ENCODE results near the gene COQ9. TPM values are rescaled to one million over a fixed set of nuclear protein-coding genes. Genes with fewer than 3 reads are reported as not detected.

Gene COQ9
- total and polyA plus RNA-seq, 2 of the 4 experiments (the other 2 are of a cell fraction) = 57.9 to 58.5 TPM

DNA sequence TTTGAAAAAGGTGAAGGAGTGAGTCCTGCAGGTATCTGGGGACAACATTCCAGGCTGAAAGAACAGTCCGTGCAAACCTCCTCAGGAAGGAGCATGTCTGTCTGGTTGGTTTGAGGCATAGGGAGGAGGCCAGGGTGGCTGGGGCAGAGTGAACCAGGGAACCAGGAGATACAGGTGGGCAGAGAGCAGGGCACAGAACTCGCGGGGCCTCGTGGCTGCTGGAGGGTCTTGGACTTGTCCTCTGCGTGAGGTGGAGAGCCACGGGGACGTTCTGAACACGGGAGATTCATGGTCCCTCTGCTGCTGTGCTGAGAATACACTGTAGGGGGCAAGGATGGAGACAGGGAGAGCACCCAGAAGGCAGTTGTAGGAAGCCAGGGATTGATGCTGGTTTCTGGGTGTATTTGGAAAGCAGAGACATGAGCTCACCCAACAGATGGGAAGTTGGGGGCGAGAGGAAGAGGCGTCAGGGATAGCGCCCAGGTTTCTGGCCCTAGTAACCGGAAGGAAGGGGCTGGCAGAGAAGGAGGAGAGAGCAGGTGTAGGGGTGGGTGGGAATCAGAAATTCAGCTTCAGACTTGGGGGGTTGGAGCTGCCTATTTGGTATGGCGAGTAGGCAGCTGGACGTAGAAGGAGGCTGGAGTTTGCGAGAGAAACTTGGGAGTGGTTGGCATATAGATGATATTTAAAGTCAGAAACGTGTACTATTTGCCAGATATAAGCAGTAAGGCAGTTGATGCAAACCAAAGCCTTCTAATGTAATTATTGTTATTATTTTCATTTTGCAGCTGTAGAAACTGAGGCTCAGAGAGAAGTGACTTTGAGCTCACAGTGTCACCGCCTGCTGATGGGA lies 43.1 kb upstream of the COQ9 start, which contains the start of gene CCL17:
CCL17 (plus strand) TSS at position 803 of the 853 bp plus-strand sequence. CDS start 9,166 bp downstream, outside the sequence.
- CTCF ChIA-PET = interaction anchor here (0.5 to 0.6 kb wide), 2 partner anchors 91 to 284 kb away, joined by 3 to 5 read pairs; no protein-coding TSS in a partner anchor
- H3K4me1 ChIP-seq (ENCODE audit: control insufficient read depth, insufficient read depth, low read length) = no peaks in the 10 kb centered on the region
- WGBS, 2 experiments (ENCODE audit: extremely low coverage in 2 of 2, insufficient read length in 1 of 2) = 70% methylated on average over 9 of the region's 17 CpGs; no CpG with 5 or more reads in 1 of the 2 experiments
- intact Hi-C loops (cut with micrococcal nuclease) (no loop called here), dilution Hi-C loops (cut with HindIII; ENCODE audit: low sequenced_read_pairs, unreplicated experiment) (no loop called here), in situ Hi-C loops (cut with MboI; ENCODE audit: low sequenced_read_pairs) (no loop called here)
- no peaks in the 10 kb centered on the region for H3K79me1 ChIP-seq (ENCODE audit: low read depth in 1 of 2, low read length in 2 of 2)
- no peak within 1 kb of the TSS for H3K9ac ChIP-seq (ENCODE audit: low read depth, low read length)
- no peak within 1 kb of the TSS for H3K4ac ChIP-seq (ENCODE audit: low read depth, low read length)
- H3K56ac ChIP-seq (ENCODE audit: extremely low read depth, insufficient read depth, low read length) = no peak within 1 kb of the TSS
- no peak within 1 kb of the TSS for H4K8ac ChIP-seq (ENCODE audit: low read depth in 2 of 2, low read length in 2 of 2)
- H3K14ac ChIP-seq (replicated peaks; ENCODE audit: low read depth, low read length) = no peak within 1 kb of the TSS
- no peak within 1 kb of the TSS for H2BK20ac ChIP-seq (ENCODE audit: low read depth, low read length)
- H3K4me2 ChIP-seq (ENCODE audit: low read depth, low read length) = no peak within 1 kb of the TSS
- no peak within 1 kb of the TSS for H2BK120ac ChIP-seq (ENCODE audit: low read depth, low read length)
- H2AK9ac ChIP-seq (replicated peaks; ENCODE audit: low read depth, low read length, poor library complexity) = no peak within 1 kb of the TSS
- H2BK15ac ChIP-seq (ENCODE audit: low read depth, low read length) = no peak within 1 kb of the TSS
- H2AK5ac ChIP-seq (ENCODE audit: low read depth, low read length) = no peak within 1 kb of the TSS
- H3K27me3 ChIP-seq (ENCODE audit: control insufficient read depth, insufficient read depth, low read length) = peaks cover 42% of the 10 kb centered on the region
- ATAC-seq (ENCODE audit: low read depth) (no peak), DNase-seq (no peak)
- TF ChIP-seq POLR2A (IDR thresholded peaks at IDR 0.05; ENCODE audit: low read depth, low read length) = no peak
- TF ChIP-seq SMC3 (IDR thresholded peaks at IDR 0.05; ENCODE audit: low read depth, low read length) = no peak
- TF ChIP-seq MAFK (IDR thresholded peaks at IDR 0.05; ENCODE audit: low read depth, low read length) = no peak
- no peak for TF ChIP-seq CHD1 (IDR thresholded peaks at IDR 0.05; ENCODE audit: low read depth, low read length)
- no peak for TF ChIP-seq RFX5 (IDR thresholded peaks at IDR 0.05; ENCODE audit: low read depth, low read length)
- TF ChIP-seq MXI1 (IDR thresholded peaks at IDR 0.05; ENCODE audit: borderline replicate concordance, low read depth, low read length) = no peak
- TF ChIP-seq, protein P1, sequence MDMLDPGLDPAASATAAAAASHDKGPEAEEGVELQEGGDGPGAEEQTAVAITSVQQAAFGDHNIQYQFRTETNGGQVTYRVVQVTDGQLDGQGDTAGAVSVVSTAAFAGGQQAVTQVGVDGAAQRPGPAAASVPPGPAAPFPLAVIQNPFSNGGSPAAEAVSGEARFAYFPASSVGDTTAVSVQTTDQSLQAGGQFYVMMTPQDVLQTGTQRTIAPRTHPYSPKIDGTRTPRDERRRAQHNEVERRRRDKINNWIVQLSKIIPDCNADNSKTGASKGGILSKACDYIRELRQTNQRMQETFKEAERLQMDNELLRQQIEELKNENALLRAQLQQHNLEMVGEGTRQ (IDR thresholded peaks at IDR 0.05; ENCODE audit: low read depth, low read length) = no peak
- TF ChIP-seq MAZ (IDR thresholded peaks at IDR 0.05; ENCODE audit: borderline replicate concordance, low read depth, low read length) = no peak
- no peak for TF ChIP-seq BHLHE40 (IDR thresholded peaks at IDR 0.05; ENCODE audit: low read depth, low read length)
- peak within 1 kb of the TSS; percentile 51 for H2AFZ ChIP-seq (replicated peaks; ENCODE audit: low read length, poor library complexity)
- POLR2A ChIA-PET (ENCODE audit: unreplicated experiment) = no interaction called here
- no peaks in the 10 kb centered on the region for H3K9me3 ChIP-seq (ENCODE audit: control insufficient read depth, insufficient read depth, low read length)
- no peaks in the 10 kb centered on the region for H3K9me1 ChIP-seq (ENCODE audit: insufficient read depth, low read length)
- H3K4me3 ChIP-seq (ENCODE audit: insufficient read depth, low read depth, low read length) = no peak within 1 kb of the TSS
- H4K91ac ChIP-seq (ENCODE audit: insufficient read depth, low read depth, low read length) = no peak within 1 kb of the TSS
- no peak within 1 kb of the TSS for H3K18ac ChIP-seq (ENCODE audit: low read depth, low read length)
- H4K5ac ChIP-seq (ENCODE audit: low read depth, low read length) = no peak within 1 kb of the TSS
- no peak within 1 kb of the TSS for H3K27ac ChIP-seq (ENCODE audit: insufficient read depth, low read length)
- no peaks in the 10 kb centered on the region for H4K20me1 ChIP-seq (ENCODE audit: insufficient read depth, low read length)
- BruUV-seq (replicated peaks) = no TSS peak
- H2BK5ac ChIP-seq (ENCODE audit: low read depth, low read length, poor library complexity, severe bottlenecking) = no peak within 1 kb of the TSS
- no peaks in the 10 kb centered on the region for H3K36me3 ChIP-seq (ENCODE audit: control insufficient read depth, insufficient read depth, low read length)
- no peak within 1 kb of the TSS for H3K23ac ChIP-seq (ENCODE audit: low read depth, low read length)
